HAP-1 (cell line): ENCODE results near the gene APOBEC3B.
A peak's percentile ranks its signal among the peaks of the same experiment; 100 is the strongest.
"Not testable (repeated sequence)": the region's sequence is repeated elsewhere in the genome, so short reads cannot be mapped to it uniquely, and the experiment has no call there.

ENCODE experiments used
- DNase-seq, 2 experiments: peaks; one replicate each; pipeline ENCODE4 v3.0.0-alpha.2; 2016 to 2020; ENCODE audit warnings: low spot score in 2 of 2
- H3K27me3 ChIP-seq: fragments of 250-450 bp; sonication (Bioruptor Pico); 2 replicates; pipeline ENCODE4 v1.5.1; 2020; ENCODE audit warnings: low read depth, mild to moderate bottlenecking, moderate library complexity
- H3K36me3 ChIP-seq: fragments of 250-450 bp; sonication (Bioruptor Pico); replicated peaks from 2 replicates; pipeline ENCODE4 v1.5.1; 2020; ENCODE audit warnings: mild to moderate bottlenecking
- H3K4me1 ChIP-seq: fragments of 250-450 bp; sonication (Bioruptor Pico); 2 replicates; pipeline ENCODE4 v1.5.1; 2020; ENCODE audit warnings: mild to moderate bottlenecking
- H3K4me3 ChIP-seq: fragments of 250-450 bp; sonication (Bioruptor Pico); 2 replicates; pipeline ENCODE4 v1.5.1; 2020; ENCODE audit warnings: mild to moderate bottlenecking, moderate library complexity
- H3K9me3 ChIP-seq: fragments of 250-450 bp; sonication (Bioruptor Pico); 2 replicates; pipeline ENCODE4 v1.5.1; 2020; ENCODE audit warnings: mild to moderate bottlenecking, moderate library complexity
- in situ Hi-C: fragments of 300-500 bp; cut with MboI; formaldehyde crosslinking; loops from 3 replicates; pipeline ENCODE4 v1.14.3; 2020; ENCODE audit warnings: low sequenced_read_pairs, inconsistent platforms, mixed read lengths

APOBEC3B gene

DNA sequence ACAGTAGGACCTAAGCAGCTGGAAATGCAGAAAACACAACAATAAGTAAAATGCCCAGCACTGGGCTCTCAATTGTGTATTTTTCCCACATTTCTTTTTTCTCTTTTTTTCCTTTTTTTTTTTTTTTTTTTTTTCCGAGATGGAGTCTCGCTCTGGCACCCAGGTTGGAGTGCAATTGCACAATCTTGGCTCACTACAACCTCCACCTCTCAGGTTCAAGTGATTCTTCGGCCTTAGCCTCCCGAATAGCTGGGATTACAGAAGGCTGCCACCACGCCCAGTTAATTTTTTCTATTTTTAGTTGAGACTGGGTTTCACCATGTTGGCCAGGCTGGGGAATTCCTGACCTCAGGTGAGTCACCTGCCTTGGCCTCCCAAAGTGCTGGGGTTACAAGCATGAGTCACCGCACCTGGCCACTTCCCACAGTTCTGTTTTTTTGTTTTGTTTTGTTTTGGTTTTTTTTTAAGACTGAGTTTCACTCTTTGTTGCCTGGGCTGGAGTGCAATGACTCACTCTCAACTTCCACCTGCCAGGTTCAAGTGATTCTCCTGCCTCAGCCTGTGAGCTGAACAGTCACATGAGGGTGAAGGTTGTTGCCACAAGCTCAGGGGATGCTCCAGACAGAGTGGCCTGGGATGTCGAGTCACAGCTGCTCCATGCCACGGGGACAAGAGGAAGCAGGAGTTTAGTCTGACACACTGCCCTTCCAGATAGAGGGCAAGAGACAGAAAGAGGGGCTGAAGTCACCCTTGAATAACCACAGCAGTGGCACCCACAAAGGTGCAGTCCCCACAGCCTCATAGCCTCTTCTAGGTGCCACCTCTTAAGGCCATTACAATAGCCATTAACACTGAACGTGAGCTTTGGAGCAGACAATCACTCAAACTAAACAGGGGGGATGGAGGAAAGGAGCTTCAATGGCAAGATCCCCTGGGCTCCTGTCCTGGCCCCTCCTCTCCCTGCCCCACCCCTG lies 2.9 kb downstream of the APOBEC3B start:
- in situ Hi-C loops, H3K36me3 ChIP-seq, DNase-seq, H3K27me3 ChIP-seq, H3K4me3 ChIP-seq, H3K4me1 ChIP-seq, H3K9me3 ChIP-seq: not testable (repeated sequence)

DNA sequence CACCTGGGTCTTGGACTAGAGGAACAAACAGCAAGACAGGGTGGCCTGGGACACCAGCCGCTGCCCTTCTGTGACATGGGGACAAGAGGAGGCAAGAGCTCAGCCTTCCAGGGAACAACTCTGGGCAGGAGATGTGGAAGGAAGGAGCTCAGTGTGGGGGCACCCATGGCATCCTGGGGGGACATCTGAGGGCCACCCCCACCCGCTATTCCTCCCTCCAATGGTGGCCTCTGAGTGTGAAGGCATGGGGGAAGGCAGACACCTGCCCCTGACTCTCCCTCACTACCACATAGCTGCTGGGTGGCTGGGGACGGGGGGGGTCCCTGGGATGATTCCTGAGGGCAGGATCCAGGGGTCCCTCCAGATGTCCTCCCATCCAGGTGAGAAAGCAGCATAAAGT lies 4.5 kb downstream of the APOBEC3B start:
- no peak for DNase-seq
- no peak overlapping the region for H3K4me3 ChIP-seq
- H3K9me3 ChIP-seq, result no peaks in the 10 kb centered on the region
- in situ Hi-C loops, result no loop called here
- H3K27me3 ChIP-seq, result no peaks in the 10 kb centered on the region
- no peaks in the 10 kb centered on the region for H3K4me1 ChIP-seq
- H3K36me3 ChIP-seq, result no peaks in the 10 kb centered on the region

DNA sequence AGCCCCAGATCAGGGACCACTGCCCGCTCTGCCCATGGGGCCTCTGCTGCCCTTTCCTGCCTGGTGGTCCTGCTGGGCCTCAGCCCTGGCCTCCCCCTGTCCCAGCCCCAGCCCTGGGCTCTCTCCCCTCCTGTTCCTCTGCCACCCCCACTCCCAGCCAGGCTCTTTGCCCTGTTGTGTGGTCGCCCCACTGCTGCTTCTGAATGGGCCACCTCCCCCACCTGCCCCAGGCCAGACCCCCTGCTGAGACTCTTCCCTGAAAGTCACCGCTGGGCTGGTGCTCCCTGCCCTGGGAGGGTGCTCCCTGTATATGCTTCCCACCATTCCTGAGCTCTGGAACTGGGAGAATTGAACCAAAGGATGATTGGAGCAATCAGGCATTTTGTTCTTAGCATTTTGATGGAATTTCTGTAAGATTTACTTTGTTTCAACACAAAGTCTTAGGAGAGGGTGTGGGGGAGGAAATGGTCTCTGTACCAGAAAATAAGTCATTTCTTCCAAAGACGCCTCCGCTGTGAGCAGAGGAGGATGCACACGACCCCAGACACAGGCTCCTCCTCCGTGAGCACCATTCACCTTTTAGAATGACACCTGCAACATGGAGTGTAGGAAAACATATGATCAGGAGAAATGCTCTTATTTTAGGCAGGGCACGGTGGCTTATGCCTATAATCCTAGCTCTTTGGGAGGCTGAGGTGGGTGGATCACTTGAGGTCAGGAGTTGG lies 5.2 kb downstream of the APOBEC3B start:
- Histone ChIP-seq H3K4me1 (no peaks in the 10 kb centered on the region), H3K36me3 (no peaks in the 10 kb centered on the region), H3K27me3 (no peaks in the 10 kb centered on the region), H3K4me3 (no peak overlapping the region), H3K9me3 (no peaks in the 10 kb centered on the region)
- DNase-seq, result no peak
- in situ Hi-C loops, result no loop called here

DNA sequence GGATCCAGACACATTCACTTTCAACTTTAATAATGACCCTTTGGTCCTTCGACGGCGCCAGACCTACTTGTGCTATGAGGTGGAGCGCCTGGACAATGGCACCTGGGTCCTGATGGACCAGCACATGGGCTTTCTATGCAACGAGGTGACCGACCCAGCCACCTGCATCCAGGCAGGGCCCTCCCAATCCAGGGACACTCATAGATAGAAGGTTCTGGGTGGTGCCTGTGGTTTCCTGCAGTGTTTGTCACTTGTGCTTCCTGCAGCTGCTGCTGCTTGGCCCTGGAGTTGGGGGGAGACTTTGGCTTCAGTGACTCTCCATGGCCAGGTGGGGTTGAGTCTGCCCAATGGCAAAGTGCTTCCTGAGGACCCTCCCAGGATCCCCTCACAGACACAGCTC lies 7.3 kb downstream of the APOBEC3B start:
- Histone ChIP-seq H3K36me3 (no peaks in the 10 kb centered on the region), H3K4me1 (no peaks in the 10 kb centered on the region), H3K9me3 (no peaks in the 10 kb centered on the region), H3K27me3 (no peaks in the 10 kb centered on the region), H3K4me3 (no peak overlapping the region)
- no peak for DNase-seq
- in situ Hi-C loops, result no loop called here

DNA sequence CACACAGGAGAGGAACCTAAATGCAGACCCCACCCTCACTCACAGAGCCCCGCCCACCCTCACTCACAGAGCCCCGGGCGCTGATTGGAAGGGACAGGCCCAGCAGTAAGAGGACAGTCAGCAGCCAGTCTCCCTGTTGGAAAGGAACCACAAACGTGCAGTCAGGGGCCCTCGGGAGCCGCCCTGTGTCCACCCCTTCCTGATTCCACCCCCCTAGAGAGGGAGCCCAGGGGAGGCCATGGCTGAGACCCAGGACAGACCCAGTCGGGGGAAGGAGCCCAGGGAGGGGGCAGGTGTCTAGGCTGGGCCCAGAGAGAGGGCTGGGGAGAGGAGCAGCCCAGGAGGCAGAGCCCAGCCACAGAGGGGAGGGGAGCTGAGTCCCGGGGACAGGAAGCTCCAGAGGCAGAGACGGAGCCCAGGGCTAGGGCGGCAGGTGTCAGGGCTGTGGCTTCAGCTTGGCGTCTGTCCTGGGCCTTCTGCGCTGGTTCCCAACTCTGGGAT lies 10.8 kb downstream of the APOBEC3B start:
- H3K36me3 ChIP-seq, H3K9me3 ChIP-seq, H3K4me1 ChIP-seq, in situ Hi-C loops, H3K4me3 ChIP-seq: not testable (repeated sequence)
- peak in 1 of 2 experiments; percentile 57 for DNase-seq
- peaks cover 12% of the 10 kb centered on the region for H3K27me3 ChIP-seq

DNA sequence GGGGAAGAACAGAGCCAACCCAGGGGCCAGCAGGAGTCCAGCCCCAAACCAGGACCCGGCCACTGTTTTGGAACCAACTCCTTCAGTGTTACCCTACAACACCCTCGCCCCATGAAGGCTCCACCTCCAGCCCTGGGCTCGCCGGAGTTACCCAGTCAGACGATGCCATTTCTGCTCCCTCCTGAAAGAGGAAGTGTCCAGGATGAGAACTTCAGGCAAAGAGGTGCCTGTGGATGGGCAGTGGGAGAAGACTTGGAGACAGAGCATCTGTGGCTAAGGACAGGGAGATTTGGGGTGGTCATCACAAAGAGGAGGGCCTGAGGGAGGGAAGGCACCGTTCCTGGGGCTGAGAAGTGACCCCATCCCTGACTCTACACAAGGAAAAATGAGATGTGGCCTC lies 14.0 kb downstream of the APOBEC3B start:
- no peaks in the 10 kb centered on the region for H3K36me3 ChIP-seq
- no peaks in the 10 kb centered on the region for H3K9me3 ChIP-seq
- no peak overlapping the region for H3K4me3 ChIP-seq
- peaks cover 22% of the 10 kb centered on the region for H3K27me3 ChIP-seq
- DNase-seq, result no peak
- H3K4me1 ChIP-seq, result no peaks in the 10 kb centered on the region
- in situ Hi-C loops, result no loop called here

DNA sequence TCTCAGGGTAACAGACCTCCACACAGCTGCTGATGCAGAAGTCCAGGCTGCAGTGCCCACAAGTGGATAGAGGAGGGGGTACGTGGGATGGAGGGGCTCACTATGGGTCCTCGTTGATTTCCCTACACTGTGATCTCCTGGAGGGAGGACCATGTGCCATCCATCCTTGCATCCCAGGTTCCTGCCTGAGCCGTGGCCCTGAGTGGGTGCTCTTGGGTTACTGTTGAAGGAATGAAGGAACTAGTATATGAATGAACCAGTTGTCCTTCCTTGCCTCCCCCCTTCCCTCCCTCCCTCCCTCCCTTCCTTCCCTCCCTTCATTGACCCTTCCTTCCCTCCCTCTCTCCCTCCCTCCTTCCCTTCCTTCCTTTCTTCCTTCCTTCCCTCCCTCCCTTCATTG lies 15.4 kb downstream of the APOBEC3B start:
- no peaks in the 10 kb centered on the region for H3K4me1 ChIP-seq

DNA sequence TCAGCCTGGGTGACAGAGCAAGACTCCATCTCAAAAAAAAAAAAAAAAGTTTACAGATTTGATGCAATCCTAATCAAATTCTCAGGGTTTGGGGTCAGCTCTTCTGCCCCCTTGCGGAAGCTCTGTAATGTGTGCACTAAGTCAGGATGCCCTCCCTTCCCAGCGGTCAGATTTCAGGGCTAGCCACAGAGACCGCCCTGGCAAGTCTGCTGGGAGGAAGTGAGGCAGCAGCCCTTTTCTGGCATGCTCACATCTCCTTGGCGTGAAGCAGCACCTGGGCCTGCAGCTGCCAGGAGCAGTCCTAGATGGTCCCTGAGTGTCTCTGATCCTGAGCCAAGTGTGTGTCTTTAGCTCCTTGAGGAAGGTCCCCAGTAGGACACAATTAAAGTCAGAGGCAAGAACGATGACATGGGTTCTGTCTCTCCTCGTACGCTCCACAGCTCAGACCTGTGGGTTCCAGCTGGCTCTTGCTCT lies 21.1 kb downstream of the APOBEC3B start:
- in situ Hi-C loops, result loop anchor here (5.0 to 10.0 kb wide), 2 partner anchors 114 to 128 kb away; partner anchors contain the start of gene CBX6
- H3K27me3 ChIP-seq, result peaks cover 10% of the 10 kb centered on the region; the same call in 1 of the 2 replicates
- no peaks in the 10 kb centered on the region for H3K36me3 ChIP-seq
- DNase-seq, result peak; percentile 76 to 84
- no peaks in the 10 kb centered on the region for H3K9me3 ChIP-seq
- no peaks in the 10 kb centered on the region for H3K4me1 ChIP-seq
- H3K4me3 ChIP-seq, result no peak overlapping the region

More for the DNA sequence above, 15.4 kb downstream of the APOBEC3B start:
- DNase-seq, result no peak
- Histone ChIP-seq H3K9me3 (no peaks in the 10 kb centered on the region), H3K4me3 (no peak overlapping the region), H3K27me3 (peaks cover 22% of the 10 kb centered on the region), H3K36me3 (no peaks in the 10 kb centered on the region)
- in situ Hi-C loops, result no loop called here

DNA sequence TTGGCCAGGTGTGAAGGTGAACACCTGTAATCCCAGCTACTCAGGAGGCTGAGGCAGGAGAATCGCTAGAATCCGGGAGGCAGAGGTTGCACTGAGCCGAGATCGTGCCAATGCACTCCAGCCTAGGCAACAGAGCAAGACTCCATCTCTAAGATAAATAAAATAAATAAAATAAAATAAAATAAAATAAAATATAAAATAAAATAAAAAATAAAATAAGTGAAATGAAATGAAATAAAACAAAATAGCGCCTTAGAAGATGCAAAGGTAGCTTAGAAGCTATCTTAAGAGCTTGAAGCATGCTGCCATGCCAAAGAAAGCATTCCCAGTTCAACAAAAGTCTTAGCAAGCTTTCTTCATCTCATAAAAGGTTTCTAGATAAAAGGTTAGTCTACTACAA lies 25.0 kb downstream of the APOBEC3B start:
- no peak overlapping the region for H3K4me3 ChIP-seq
- in situ Hi-C loops, result loop anchor here (10.0 kb wide), 1 partner anchor 132 kb away; the partner anchor contains the start of gene CBX6
- no peak for DNase-seq
- no peaks in the 10 kb centered on the region for H3K27me3 ChIP-seq
- H3K36me3 ChIP-seq, result no peaks in the 10 kb centered on the region
- H3K9me3 ChIP-seq, result no peaks in the 10 kb centered on the region
- no peaks in the 10 kb centered on the region for H3K4me1 ChIP-seq

DNA sequence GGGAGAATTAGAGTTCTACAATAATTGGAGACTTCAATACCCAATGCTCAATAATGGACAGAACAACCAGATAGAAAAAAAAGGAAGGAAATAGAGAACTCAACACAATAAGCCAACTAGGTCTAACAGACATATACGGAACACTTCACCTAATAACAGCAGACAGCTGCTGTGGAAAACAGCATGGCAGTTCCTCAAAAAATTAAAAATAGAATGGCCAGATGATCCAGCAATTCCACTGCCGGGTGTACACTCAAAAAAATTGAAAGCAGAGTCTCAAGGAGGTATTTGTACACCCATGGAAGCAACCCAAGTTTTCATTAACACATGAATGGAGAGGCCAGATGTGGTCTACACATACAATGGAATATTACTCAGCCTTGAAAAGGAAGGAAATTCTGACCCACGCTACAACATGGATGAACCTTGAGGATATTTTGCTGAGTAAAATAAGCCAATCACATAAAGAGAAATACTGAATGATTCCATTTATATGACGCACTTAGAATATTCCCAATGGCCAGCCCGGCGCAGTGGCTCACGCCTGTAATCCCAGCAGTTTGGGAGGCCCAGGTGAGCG lies 26.2 kb downstream of the APOBEC3B start:
- DNase-seq, H3K4me3 ChIP-seq, H3K9me3 ChIP-seq, H3K27me3 ChIP-seq, H3K4me1 ChIP-seq, H3K36me3 ChIP-seq: not testable (repeated sequence)
- in situ Hi-C loops, result loop anchor here (10.0 kb wide), 1 partner anchor 134 kb away; the partner anchor contains the start of gene CBX6

DNA sequence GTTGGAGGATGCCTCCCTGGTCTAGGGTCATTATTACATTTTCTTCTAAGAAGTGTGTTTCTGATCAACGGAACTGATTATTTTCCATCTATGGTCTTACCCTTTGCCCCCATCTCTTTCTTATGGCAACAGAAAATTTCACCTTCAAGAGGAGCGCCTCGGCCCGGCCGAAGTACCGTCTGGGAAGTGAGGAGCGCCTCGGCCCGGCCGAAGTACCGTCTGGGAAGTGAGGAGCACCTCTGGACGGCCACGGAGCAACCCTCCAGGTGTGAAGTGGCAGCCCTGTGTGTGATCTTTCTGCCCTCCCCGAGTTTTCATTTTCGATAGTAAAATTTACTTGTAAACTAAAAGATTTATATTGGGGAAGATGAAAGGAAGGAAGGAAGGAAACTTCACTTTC lies 28.8 kb downstream of the APOBEC3B start:
- Histone ChIP-seq H3K36me3 (no peaks in the 10 kb centered on the region), H3K4me1 (peaks cover 5% of the 10 kb centered on the region), H3K4me3 (no peak overlapping the region), H3K9me3 (no peaks in the 10 kb centered on the region), H3K27me3 (no peaks in the 10 kb centered on the region)
- DNase-seq, result no peak
- in situ Hi-C loops, result no loop called here

DNA sequence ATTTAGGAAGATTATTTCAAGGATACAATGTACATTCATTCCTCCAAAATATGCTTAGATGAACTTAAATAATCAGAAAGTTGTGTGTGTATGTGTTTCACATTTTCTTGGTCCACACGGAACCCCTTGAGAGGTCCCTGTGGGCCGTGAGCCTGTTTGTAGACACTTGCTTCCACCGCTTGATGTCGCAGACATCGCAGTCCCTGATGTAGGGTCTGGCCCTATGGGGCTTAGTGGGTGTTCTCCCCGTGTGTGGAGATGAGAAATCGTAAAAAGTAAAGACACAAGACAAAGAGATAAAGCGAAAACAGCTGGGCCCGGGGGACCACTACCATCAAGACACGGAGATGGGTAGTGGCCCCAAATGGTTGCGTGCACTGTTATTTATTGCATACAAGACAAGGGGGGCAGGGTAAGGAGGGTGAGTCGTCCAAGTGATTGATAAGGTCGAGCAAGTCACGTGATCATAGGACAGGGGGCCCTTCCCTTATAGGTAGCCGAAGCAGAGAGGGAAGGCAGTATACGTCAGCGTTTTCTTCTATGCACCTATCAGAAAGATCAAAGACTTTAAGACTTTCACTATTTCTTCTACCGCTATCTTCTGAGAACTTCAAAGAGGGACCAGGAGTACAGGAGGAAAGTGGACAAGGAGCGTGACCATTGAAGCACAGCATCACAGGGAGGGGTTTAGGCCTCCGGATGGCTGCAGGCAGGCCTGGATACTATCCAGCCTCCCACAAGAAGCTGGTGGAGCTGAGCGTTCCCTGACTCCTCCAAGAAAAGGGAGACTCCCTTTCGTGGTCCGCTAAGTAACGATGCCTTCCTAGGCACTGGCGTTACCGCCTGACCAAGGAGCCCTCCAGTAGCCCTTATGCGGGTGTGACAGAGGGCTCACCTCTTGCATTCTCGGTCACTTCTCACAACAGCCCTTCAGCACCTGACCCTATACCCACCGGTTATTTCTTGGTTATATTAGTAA lies 30.7 kb downstream of the APOBEC3B start:
- in situ Hi-C loops, result no loop called here
- Histone ChIP-seq H3K4me3 (no peak overlapping the region), H3K36me3 (no peaks in the 10 kb centered on the region), H3K27me3 (no peaks in the 10 kb centered on the region), H3K9me3 (no peaks in the 10 kb centered on the region), H3K4me1 (peaks cover 5% of the 10 kb centered on the region)
- DNase-seq, result no peak

DNA sequence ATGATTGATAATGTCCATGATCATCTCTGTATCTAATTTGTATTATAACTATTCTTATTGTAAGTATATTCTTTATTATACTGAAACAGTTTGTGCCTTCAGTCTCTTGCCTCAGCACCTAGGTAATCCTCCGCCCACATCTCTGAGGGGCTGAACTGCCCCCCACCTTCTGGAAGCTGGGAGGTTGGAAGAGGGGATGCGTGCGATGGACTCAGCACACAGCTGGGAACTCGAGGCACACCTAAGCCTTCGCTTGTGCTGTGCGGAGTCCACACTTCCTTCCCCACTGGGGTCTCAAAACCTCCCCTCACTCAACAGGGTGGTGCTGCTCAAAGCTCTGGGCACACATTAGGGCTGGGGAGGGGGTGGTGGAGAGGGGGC lies 31.4 kb downstream of the APOBEC3B start:
- H3K9me3 ChIP-seq, H3K4me1 ChIP-seq, H3K4me3 ChIP-seq, H3K36me3 ChIP-seq, H3K27me3 ChIP-seq, in situ Hi-C loops, DNase-seq: not testable (repeated sequence)
